Activated CD4-positive, alpha-beta T cell treated with anti-CD3 and anti-CD28 coated beads, Interleukin-2, amount 10 ng/mL, durations not matched to agents 7 days and 5 days (primary cell): ENCODE measurements around the gene LDOC1. TPM values are rescaled to one million over a fixed set of nuclear protein-coding genes. Genes with fewer than 3 reads are reported as not detected.

Experiments
- CTCF ChIA-PET: fragments of 350-600 bp; sonication (Branson Sonifier 250); formaldehyde crosslinking; loops from one replicate; lab custom pipeline; 2021; ENCODE audit warnings: antibody characterized with exemption; lab: Charles Lee
- POLR2A ChIA-PET: fragments of 350-600 bp; sonication (Branson Sonifier 250); formaldehyde crosslinking; loops from one replicate; lab custom pipeline; 2021; ENCODE audit warnings: antibody characterized with exemption; lab: Charles Lee
- DNase-seq: peaks from one replicate; pipeline ENCODE4 v3.0.0-alpha.2; 2020
- H3K27ac Mint-ChIP-seq: one replicate; pipeline ENCODE4 v1.8.0; 2021; ENCODE audit warnings: mild to moderate bottlenecking, moderate library complexity, mixed read lengths
- H3K27me3 Mint-ChIP-seq: one replicate; pipeline ENCODE4 v1.8.0; 2021; ENCODE audit warnings: mixed read lengths
- H3K36me3 Mint-ChIP-seq: one replicate; pipeline ENCODE4 v1.8.0; 2021; ENCODE audit warnings: low read depth, mixed read lengths
- H3K4me1 Mint-ChIP-seq: one replicate; pipeline ENCODE4 v1.8.0; 2021; ENCODE audit warnings: mixed read lengths
- H3K4me3 Mint-ChIP-seq: one replicate; pipeline ENCODE4 v1.8.0; 2021; ENCODE audit warnings: mild to moderate bottlenecking, moderate library complexity, mixed read lengths
- H3K9me3 Mint-ChIP-seq: one replicate; pipeline ENCODE4 v1.8.0; 2021; ENCODE audit warnings: mixed read lengths
- total RNA-seq, 2 experiments: library from RNA; stranded (reverse); gene quantifications; one replicate each; pipeline ENCODE4 v1.2.3, GENCODE V29; 2021

LDOC1 gene
- total RNA-seq, 2 experiments from 2014 or later: 8.0 to 8.5 TPM

GRCh38 chrX:141142946-141143345 lies 34.0 kb downstream of the LDOC1 start:
- no peak for DNase-seq
- POLR2A ChIA-PET: no interaction called here
- H3K4me3 Mint-ChIP-seq: no peak overlapping the region
- H3K27me3 Mint-ChIP-seq: no peaks in the 10 kb centered on the region
- CTCF ChIA-PET: no interaction called here
- H3K9me3 Mint-ChIP-seq: no peaks in the 10 kb centered on the region
- H3K27ac Mint-ChIP-seq: no peak overlapping the region
- no peaks in the 10 kb centered on the region for H3K36me3 Mint-ChIP-seq
- H3K4me1 Mint-ChIP-seq: no peaks in the 10 kb centered on the region

GRCh38 chrX:141133272-141133671 lies 43.7 kb downstream of the LDOC1 start:
- Mint-ChIP-seq H3K4me1 (no peaks in the 10 kb centered on the region), H3K9me3 (no peaks in the 10 kb centered on the region), H3K4me3 (no peak overlapping the region), H3K27me3 (no peaks in the 10 kb centered on the region), H3K36me3 (no peaks in the 10 kb centered on the region), H3K27ac (no peak overlapping the region)
- ChIA-PET POLR2A (no interaction called here), CTCF (no interaction called here)
- no peak for DNase-seq

- POLR2A ChIA-PET: no interaction called here
- H3K9me3 Mint-ChIP-seq: no peaks in the 10 kb centered on the region
- H3K4me3 Mint-ChIP-seq: no peak overlapping the region
Observed at GRCh38 chrX:141127146-141127545, 49.8 kb downstream of the LDOC1 start.

More at GRCh38 chrX:141127146-141127545, 49.8 kb downstream of the LDOC1 start:
- H3K4me1 Mint-ChIP-seq: no peaks in the 10 kb centered on the region
- H3K27ac Mint-ChIP-seq: no peak overlapping the region
- CTCF ChIA-PET: no interaction called here
- H3K36me3 Mint-ChIP-seq: no peaks in the 10 kb centered on the region
- no peak for DNase-seq
- H3K27me3 Mint-ChIP-seq: no peaks in the 10 kb centered on the region

Other genes starting within 250 kb of the LDOC1 start
- not detected for gene SPANXB1, start 174.5 kb downstream of the LDOC1 start, total RNA-seq
- not detected for gene SPANXC, start 65.4 kb upstream of the LDOC1 start, total RNA-seq